ENCODE results near the gene CCDC116.

DNA sequence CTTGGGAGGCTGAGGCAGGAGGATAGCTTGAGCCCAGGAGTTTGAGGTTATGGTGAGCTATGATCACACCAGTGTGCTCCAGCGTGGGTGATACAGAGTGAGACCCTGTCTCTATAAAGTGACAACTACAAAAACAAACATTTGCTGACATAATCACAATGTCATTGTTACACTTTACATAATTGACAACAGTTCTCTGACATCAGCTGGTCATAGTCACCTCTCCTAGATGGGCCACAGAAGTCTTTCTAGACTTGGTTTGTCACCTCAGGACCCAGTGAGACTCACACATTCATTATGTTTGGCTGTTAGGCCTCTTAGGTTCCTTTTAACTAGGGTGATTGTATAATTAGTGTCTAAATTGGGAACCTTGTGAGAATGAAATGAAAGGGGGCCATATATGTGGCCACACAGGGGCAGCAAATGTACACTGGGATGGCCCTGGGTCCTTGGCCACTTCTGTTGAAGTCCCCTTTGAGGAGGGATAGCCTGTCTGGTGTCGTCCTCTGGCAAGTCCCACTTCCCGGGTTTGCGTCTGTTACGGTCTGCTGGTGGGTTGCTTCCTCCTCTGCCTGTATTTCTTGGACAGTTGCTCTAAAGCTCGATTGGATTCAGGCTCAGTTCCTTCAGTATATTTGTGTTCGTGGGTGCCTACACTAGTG is 27.4 kb downstream of the CCDC116 start:
- TF ChIP-seq, protein P1, sequence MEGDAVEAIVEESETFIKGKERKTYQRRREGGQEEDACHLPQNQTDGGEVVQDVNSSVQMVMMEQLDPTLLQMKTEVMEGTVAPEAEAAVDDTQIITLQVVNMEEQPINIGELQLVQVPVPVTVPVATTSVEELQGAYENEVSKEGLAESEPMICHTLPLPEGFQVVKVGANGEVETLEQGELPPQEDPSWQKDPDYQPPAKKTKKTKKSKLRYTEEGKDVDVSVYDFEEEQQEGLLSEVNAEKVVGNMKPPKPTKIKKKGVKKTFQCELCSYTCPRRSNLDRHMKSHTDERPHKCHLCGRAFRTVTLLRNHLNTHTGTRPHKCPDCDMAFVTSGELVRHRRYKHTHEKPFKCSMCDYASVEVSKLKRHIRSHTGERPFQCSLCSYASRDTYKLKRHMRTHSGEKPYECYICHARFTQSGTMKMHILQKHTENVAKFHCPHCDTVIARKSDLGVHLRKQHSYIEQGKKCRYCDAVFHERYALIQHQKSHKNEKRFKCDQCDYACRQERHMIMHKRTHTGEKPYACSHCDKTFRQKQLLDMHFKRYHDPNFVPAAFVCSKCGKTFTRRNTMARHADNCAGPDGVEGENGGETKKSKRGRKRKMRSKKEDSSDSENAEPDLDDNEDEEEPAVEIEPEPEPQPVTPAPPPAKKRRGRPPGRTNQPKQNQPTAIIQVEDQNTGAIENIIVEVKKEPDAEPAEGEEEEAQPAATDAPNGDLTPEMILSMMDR (IDR thresholded peaks at IDR 0.05; ENCODE audit: low read length) = no peak
- TF ChIP-seq EZH2phosphoT487 (IDR thresholded peaks at IDR 0.05; ENCODE audit: low read length) = no peak

Measured in MM.1S (cell line).